BLaER1 (cell line): ENCODE results near the gene RNF2.

Experiments
- H3K27ac ChIP-seq: shearing (Covaris generic); formaldehyde crosslinking; 2 replicates; pipeline ENCODE4 v1.8.1; 2022
- H3K27me3 ChIP-seq: shearing (Covaris generic); formaldehyde crosslinking; 2 replicates; pipeline ENCODE4 v1.8.1; 2022
- H3K36me3 ChIP-seq: shearing (Covaris generic); formaldehyde crosslinking; 2 replicates; pipeline ENCODE4 v1.8.1; 2022
- H3K4me1 ChIP-seq: shearing (Covaris generic); formaldehyde crosslinking; 2 replicates; pipeline ENCODE4 v1.8.1; 2022
- H3K4me2 ChIP-seq: shearing (Covaris generic); formaldehyde crosslinking; 2 replicates; pipeline ENCODE4 v1.8.1; 2022
- H3K4me3 ChIP-seq: shearing (Covaris generic); formaldehyde crosslinking; 2 replicates; pipeline ENCODE4 v1.8.1; 2022
- H3K9ac ChIP-seq: shearing (Covaris generic); formaldehyde crosslinking; 2 replicates; pipeline ENCODE4 v1.8.1; 2022
- H3K9me3 ChIP-seq: shearing (Covaris generic); formaldehyde crosslinking; 2 replicates; pipeline ENCODE4 v1.8.1; 2022
- H4K20me1 ChIP-seq: shearing (Covaris generic); formaldehyde crosslinking; 2 replicates; pipeline ENCODE4 v1.8.1; 2022
- Cebpa-rat ChIP-seq: shearing (Covaris generic); IDR thresholded peaks from 2 replicates; pipeline ENCODE4 v1.8.1; 2022

Gene RNF2

GRCh38 chr1:185083818-185084217 is 38.5 kb downstream of the RNF2 start:
- H3K4me1 ChIP-seq = no peaks in the 10 kb centered on the region
- H3K9ac ChIP-seq = no peak overlapping the region
- H3K27ac ChIP-seq = no peak overlapping the region
- H3K36me3 ChIP-seq = peaks cover 28% of the 10 kb centered on the region
- H3K9me3 ChIP-seq = peaks cover 22% of the 10 kb centered on the region
- H3K4me3 ChIP-seq = no peak overlapping the region
- no peaks in the 10 kb centered on the region for H3K27me3 ChIP-seq
- no peak overlapping the region for H3K4me2 ChIP-seq
- TF ChIP-seq Cebpa-rat = no peak
- H4K20me1 ChIP-seq = peaks cover 38% of the 10 kb centered on the region

- Histone ChIP-seq H3K4me2 (no peak overlapping the region), H3K9me3 (peaks cover 8% of the 10 kb centered on the region), H3K36me3 (peaks cover 55% of the 10 kb centered on the region), H3K27ac (no peak overlapping the region), H3K9ac (no peak overlapping the region), H4K20me1 (peaks cover 45% of the 10 kb centered on the region), H3K4me1 (no peaks in the 10 kb centered on the region), H3K4me3 (no peak overlapping the region), H3K27me3 (no peaks in the 10 kb centered on the region)
- no peak for TF ChIP-seq Cebpa-rat
Measured at GRCh38 chr1:185087101-185087500, 41.7 kb downstream of the RNF2 start.

- Histone ChIP-seq H3K4me3 (no peak overlapping the region), H3K9me3 (peaks cover 2% of the 10 kb centered on the region; the same call in 1 of the 2 replicates), H3K4me2 (no peak overlapping the region), H3K27ac (no peak overlapping the region), H3K27me3 (no peaks in the 10 kb centered on the region), H3K4me1 (no peaks in the 10 kb centered on the region), H3K9ac (no peak overlapping the region), H4K20me1 (peaks cover 40% of the 10 kb centered on the region), H3K36me3 (peaks cover 59% of the 10 kb centered on the region)
- no peak for TF ChIP-seq Cebpa-rat
Measured at GRCh38 chr1:185087746-185088145, 42.4 kb downstream of the RNF2 start.

- H3K4me3 ChIP-seq = no peak overlapping the region
- H3K4me1 ChIP-seq = no peaks in the 10 kb centered on the region
- TF ChIP-seq Cebpa-rat = no peak
- no peak overlapping the region for H3K9ac ChIP-seq
- H3K36me3 ChIP-seq = peaks cover 85% of the 10 kb centered on the region
- peaks cover 15% of the 10 kb centered on the region; the same call in 1 of the 2 replicates for H4K20me1 ChIP-seq
- H3K27ac ChIP-seq = no peak overlapping the region
- no peaks in the 10 kb centered on the region; the same call in 1 of the 2 replicates for H3K9me3 ChIP-seq
- no peak overlapping the region for H3K4me2 ChIP-seq
- H3K27me3 ChIP-seq = no peaks in the 10 kb centered on the region
Measured at GRCh38 chr1:185091480-185091879, 46.1 kb downstream of the RNF2 start.

- Histone ChIP-seq H3K9ac (no peak overlapping the region), H3K27me3 (no peaks in the 10 kb centered on the region), H3K9me3 (no peaks in the 10 kb centered on the region), H3K4me3 (no peak overlapping the region), H3K36me3 (peaks cover 88% of the 10 kb centered on the region), H3K4me2 (no peak overlapping the region), H4K20me1 (peaks cover 7% of the 10 kb centered on the region; the same call in 1 of the 2 replicates), H3K4me1 (no peaks in the 10 kb centered on the region), H3K27ac (no peak overlapping the region)
- no peak for TF ChIP-seq Cebpa-rat
Measured at GRCh38 chr1:185094761-185095160, 49.4 kb downstream of the RNF2 start.

GRCh38 chr1:185096531-185096930 is 51.2 kb downstream of the RNF2 start:
- Histone ChIP-seq H3K27me3 (no peaks in the 10 kb centered on the region), H4K20me1 (no peaks in the 10 kb centered on the region), H3K9ac (no peak overlapping the region), H3K27ac (no peak overlapping the region), H3K4me2 (no peak overlapping the region), H3K4me1 (no peaks in the 10 kb centered on the region), H3K9me3 (no peaks in the 10 kb centered on the region), H3K36me3 (peaks cover 75% of the 10 kb centered on the region), H3K4me3 (no peak overlapping the region)
- TF ChIP-seq Cebpa-rat = no peak

GRCh38 chr1:185104083-185104482 is 58.7 kb downstream of the RNF2 start:
- TF ChIP-seq Cebpa-rat = no peak

GRCh38 chr1:185105121-185105520 is 59.8 kb downstream of the RNF2 start:
- H4K20me1 ChIP-seq = no peaks in the 10 kb centered on the region
- TF ChIP-seq Cebpa-rat = no peak
- no peaks in the 10 kb centered on the region for H3K27me3 ChIP-seq
- H3K4me1 ChIP-seq = no peaks in the 10 kb centered on the region
- no peak overlapping the region for H3K4me2 ChIP-seq
- H3K4me3 ChIP-seq = no peak overlapping the region
- H3K9ac ChIP-seq = no peak overlapping the region
- H3K9me3 ChIP-seq = peaks cover 12% of the 10 kb centered on the region
- peaks cover 25% of the 10 kb centered on the region for H3K36me3 ChIP-seq
- H3K27ac ChIP-seq = no peak overlapping the region

More at GRCh38 chr1:185104083-185104482, 58.7 kb downstream of the RNF2 start:
- no peak overlapping the region for H3K27ac ChIP-seq
- peaks cover 12% of the 10 kb centered on the region for H3K9me3 ChIP-seq
- H3K36me3 ChIP-seq = peaks cover 34% of the 10 kb centered on the region
- no peak overlapping the region for H3K9ac ChIP-seq
- no peak overlapping the region for H3K4me3 ChIP-seq
- no peaks in the 10 kb centered on the region for H3K27me3 ChIP-seq
- H4K20me1 ChIP-seq = no peaks in the 10 kb centered on the region
- no peaks in the 10 kb centered on the region for H3K4me1 ChIP-seq
- H3K4me2 ChIP-seq = no peak overlapping the region

- Histone ChIP-seq H3K27me3 (no peaks in the 10 kb centered on the region), H4K20me1 (no peaks in the 10 kb centered on the region), H3K4me2 (no peak overlapping the region), H3K4me3 (no peak overlapping the region), H3K4me1 (no peaks in the 10 kb centered on the region), H3K9me3 (peaks cover 12% of the 10 kb centered on the region), H3K36me3 (peaks cover 17% of the 10 kb centered on the region), H3K9ac (no peak overlapping the region), H3K27ac (no peak overlapping the region)
- TF ChIP-seq Cebpa-rat = no peak
Measured at GRCh38 chr1:185108321-185108720, 63.0 kb downstream of the RNF2 start.

GRCh38 chr1:185110145-185110544 is 64.8 kb downstream of the RNF2 start:
- Histone ChIP-seq H3K4me2 (no peak overlapping the region), H4K20me1 (no peaks in the 10 kb centered on the region), H3K27me3 (no peaks in the 10 kb centered on the region), H3K9ac (no peak overlapping the region), H3K27ac (no peak overlapping the region), H3K9me3 (peaks cover 12% of the 10 kb centered on the region), H3K36me3 (no peaks in the 10 kb centered on the region; the same call in 1 of the 2 replicates), H3K4me1 (no peaks in the 10 kb centered on the region), H3K4me3 (no peak overlapping the region)
- no peak for TF ChIP-seq Cebpa-rat

- Histone ChIP-seq H3K4me3 (no peak overlapping the region), H3K27me3 (no peaks in the 10 kb centered on the region)
Measured at GRCh38 chr1:185111873-185112272, 66.5 kb downstream of the RNF2 start.

More at GRCh38 chr1:185111873-185112272, 66.5 kb downstream of the RNF2 start:
- H3K9ac ChIP-seq = no peak overlapping the region
- H3K4me2 ChIP-seq = no peak overlapping the region
- no peaks in the 10 kb centered on the region for H3K4me1 ChIP-seq
- peaks cover 12% of the 10 kb centered on the region for H3K9me3 ChIP-seq
- H4K20me1 ChIP-seq = no peaks in the 10 kb centered on the region
- no peak overlapping the region for H3K27ac ChIP-seq
- peaks cover 2% of the 10 kb centered on the region; the same call in 1 of the 2 replicates for H3K36me3 ChIP-seq
- no peak for TF ChIP-seq Cebpa-rat
